GM12801 (cell line): ENCODE data around the gene IL1B.

Experiments
- CTCF ChIP-seq: IDR thresholded peaks from one replicate; pipeline ENCODE4 v1.5.1; 2011; ENCODE audit warnings: control low read depth; ENCODE audit not compliant: insufficient read length; ENCODE audit errors: extremely low read depth

IL1B gene

GRCh38 chr2:112843836-112844235 lies 7.3 kb upstream of the IL1B start:
- no peak for TF ChIP-seq CTCF

GRCh38 chr2:112843288-112843687 lies 6.7 kb upstream of the IL1B start:
- no peak for TF ChIP-seq CTCF

- TF ChIP-seq CTCF: no peak
Measured at GRCh38 chr2:112841295-112842044, 4.9 kb upstream of the IL1B start.

- TF ChIP-seq CTCF: no peak
Measured at GRCh38 chr2:112840068-112840445, 3.5 kb upstream of the IL1B start.

GRCh38 chr2:112839407-112840067 lies 3.0 kb upstream of the IL1B start:
- TF ChIP-seq CTCF: no peak

GRCh38 chr2:112836163-112836560 lies 417 bp downstream of the IL1B start:
- TF ChIP-seq CTCF: no peak

GRCh38 chr2:112835536-112836162 lies 930 bp downstream of the IL1B start:
- TF ChIP-seq CTCF: no peak
